Activated CD4-positive, alpha-beta memory T cell treated with anti-CD3 and anti-CD28 coated beads for 36 hours (primary cell): Measurements from ENCODE around the gene GALNT5. TPM values are rescaled to one million over a fixed set of nuclear protein-coding genes. Genes with fewer than 3 reads are reported as not detected.
"Not testable (repeated sequence)": the region's sequence is repeated elsewhere in the genome, so short reads cannot be mapped to it uniquely, and the experiment has no call there.

Experiments used
- CTCF ChIA-PET: fragments of 350-600 bp; sonication (Branson Sonifier 250); formaldehyde crosslinking; loops from one replicate; lab custom pipeline; 2021; ENCODE audit warnings: antibody characterized with exemption, inconsistent platforms; lab: Charles Lee
- POLR2A ChIA-PET: fragments of 350-600 bp; sonication (Branson Sonifier 250); formaldehyde crosslinking; loops from one replicate; lab custom pipeline; 2021; ENCODE audit warnings: antibody characterized with exemption; lab: Charles Lee
- DNase-seq: peaks from one replicate; pipeline ENCODE4 v3.0.0-alpha.2; 2020
- H3K27ac Mint-ChIP-seq: one replicate; pipeline ENCODE4 v1.8.0; 2021; ENCODE audit warnings: mixed read lengths
- H3K27me3 Mint-ChIP-seq: one replicate; pipeline ENCODE4 v1.8.0; 2021; ENCODE audit warnings: mixed read lengths
- H3K36me3 Mint-ChIP-seq: one replicate; pipeline ENCODE4 v1.8.0; 2021; ENCODE audit warnings: mixed read lengths
- H3K4me1 Mint-ChIP-seq: one replicate; pipeline ENCODE4 v1.8.0; 2021; ENCODE audit warnings: low read depth, mixed read lengths
- H3K4me3 Mint-ChIP-seq: one replicate; pipeline ENCODE4 v1.8.0; 2021; ENCODE audit warnings: mild to moderate bottlenecking, mixed read lengths
- H3K9me3 Mint-ChIP-seq: one replicate; pipeline ENCODE4 v1.8.0; 2021; ENCODE audit warnings: mixed read lengths
- intact Hi-C: fragments of 100-400 bp; cut with micrococcal nuclease; formaldehyde crosslinking; loops from one replicate; pipeline ENCODE4 v1.15.1; 2023
- total RNA-seq, 2 experiments: library from RNA; stranded (reverse); gene quantifications; one replicate each; pipeline ENCODE4 v1.2.3, GENCODE V29; 2021

GALNT5 gene
- not detected for total RNA-seq

GRCh38 chr2:157257312-157258252 is at the start of gene GALNT5:
GALNT5 (plus strand) TSS chr2:157257705; CDS start chr2:157258083, 378 bp downstream.
- H3K4me3 Mint-ChIP-seq, result no peak within 1 kb of the TSS
- intact Hi-C loops, result loop anchor here (5.0 kb wide), 1 partner anchor 220 kb away; no protein-coding TSS in a partner anchor
- CTCF ChIA-PET, result interaction anchor here (0.6 to 2.0 kb wide), 2 partner anchors 14 to 45 kb away, joined by 3 to 6 read pairs; no protein-coding TSS in a partner anchor
- peaks cover 8% of the 10 kb centered on the region for H3K27me3 Mint-ChIP-seq
- no peak for DNase-seq
- peaks cover 26% of the 10 kb centered on the region for H3K4me1 Mint-ChIP-seq
- no peaks in the 10 kb centered on the region for H3K9me3 Mint-ChIP-seq
- no peak within 1 kb of the TSS for H3K27ac Mint-ChIP-seq
- POLR2A ChIA-PET, result no interaction called here
- no peaks in the 10 kb centered on the region for H3K36me3 Mint-ChIP-seq

- intact Hi-C loops, result no loop called here
- H3K9me3 Mint-ChIP-seq, result no peaks in the 10 kb centered on the region
- no peaks in the 10 kb centered on the region for H3K4me1 Mint-ChIP-seq
- no peaks in the 10 kb centered on the region for H3K36me3 Mint-ChIP-seq
- H3K4me3 Mint-ChIP-seq, result no peak overlapping the region
- ChIA-PET CTCF (no interaction called here), POLR2A (no interaction called here)
- no peak overlapping the region for H3K27ac Mint-ChIP-seq
- peaks cover 11% of the 10 kb centered on the region for H3K27me3 Mint-ChIP-seq
- no peak for DNase-seq
Observed at GRCh38 chr2:157216286-157216965, 41.1 kb upstream of the GALNT5 start.

GRCh38 chr2:157217409-157217808 is 40.1 kb upstream of the GALNT5 start:
- ChIA-PET POLR2A (no interaction called here), CTCF (no interaction called here)
- intact Hi-C loops, result no loop called here
- no peaks in the 10 kb centered on the region for H3K4me1 Mint-ChIP-seq
- H3K27me3 Mint-ChIP-seq, result peaks cover 11% of the 10 kb centered on the region
- H3K9me3 Mint-ChIP-seq, result no peaks in the 10 kb centered on the region
- H3K36me3 Mint-ChIP-seq, result no peaks in the 10 kb centered on the region
- DNase-seq, result no peak
- H3K27ac Mint-ChIP-seq, result no peak overlapping the region
- no peak overlapping the region for H3K4me3 Mint-ChIP-seq

DNA sequence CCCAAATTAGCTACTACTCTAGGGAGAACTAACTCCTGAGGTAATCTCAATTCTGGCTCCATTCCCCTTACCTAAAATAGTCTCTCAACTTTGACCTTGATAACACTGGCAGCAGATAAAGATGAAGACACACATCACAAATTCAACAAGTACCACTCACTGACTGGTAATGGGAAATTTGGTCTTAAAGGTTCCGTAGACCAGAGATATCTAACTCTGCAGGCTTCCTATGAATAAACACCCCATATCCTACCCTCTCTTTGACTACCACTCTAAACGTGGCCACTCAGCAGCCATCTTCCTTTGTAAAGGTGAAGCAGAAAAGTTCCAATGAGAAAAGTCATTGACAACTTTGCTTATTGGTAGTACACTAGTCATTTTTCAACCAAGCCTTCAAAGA is 38.6 kb upstream of the GALNT5 start:
- Mint-ChIP-seq H3K27me3 (peaks cover 10% of the 10 kb centered on the region), H3K4me1 (no peaks in the 10 kb centered on the region), H3K36me3 (no peaks in the 10 kb centered on the region), H3K4me3 (no peak overlapping the region), H3K9me3 (no peaks in the 10 kb centered on the region), H3K27ac (no peak overlapping the region)
- intact Hi-C loops, result no loop called here
- no peak for DNase-seq
- ChIA-PET POLR2A (no interaction called here), CTCF (no interaction called here)

- CTCF ChIA-PET, result interaction anchor here (0.8 kb wide), 1 partner anchor 111 kb away, joined by 3 read pairs; no protein-coding TSS in a partner anchor
- H3K27me3 Mint-ChIP-seq, result peaks cover 7% of the 10 kb centered on the region
- peaks cover 2% of the 10 kb centered on the region for H3K9me3 Mint-ChIP-seq
- H3K4me3 Mint-ChIP-seq, result no peak overlapping the region
- intact Hi-C loops, result no loop called here
- no peak overlapping the region for H3K27ac Mint-ChIP-seq
- H3K36me3 Mint-ChIP-seq, result no peaks in the 10 kb centered on the region
- POLR2A ChIA-PET, result no interaction called here
- no peaks in the 10 kb centered on the region for H3K4me1 Mint-ChIP-seq
- DNase-seq, result no peak
Observed at GRCh38 chr2:157220502-157220901, 37.0 kb upstream of the GALNT5 start.

- no peak overlapping the region for H3K27ac Mint-ChIP-seq
- H3K36me3 Mint-ChIP-seq, result no peaks in the 10 kb centered on the region
Observed at GRCh38 chr2:157221394-157221988, 36.0 kb upstream of the GALNT5 start.

GRCh38 chr2:157223624-157224205 is 33.8 kb upstream of the GALNT5 start:
- H3K36me3 Mint-ChIP-seq, result no peaks in the 10 kb centered on the region
- H3K27me3 Mint-ChIP-seq, result peaks cover 4% of the 10 kb centered on the region
- H3K27ac Mint-ChIP-seq, result no peak overlapping the region
- no peak for DNase-seq
- H3K9me3 Mint-ChIP-seq, result peaks cover 2% of the 10 kb centered on the region
- CTCF ChIA-PET, result no interaction called here
- POLR2A ChIA-PET, result no interaction called here
- intact Hi-C loops, result no loop called here
- no peaks in the 10 kb centered on the region for H3K4me1 Mint-ChIP-seq
- H3K4me3 Mint-ChIP-seq, result no peak overlapping the region

More at GRCh38 chr2:157221394-157221988, 36.0 kb upstream of the GALNT5 start:
- intact Hi-C loops, result no loop called here
- Mint-ChIP-seq H3K27me3 (peaks cover 6% of the 10 kb centered on the region), H3K9me3 (peaks cover 2% of the 10 kb centered on the region), H3K4me3 (no peak overlapping the region), H3K4me1 (no peaks in the 10 kb centered on the region)
- DNase-seq, result no peak
- ChIA-PET CTCF (no interaction called here), POLR2A (no interaction called here)

- CTCF ChIA-PET, H3K4me1 Mint-ChIP-seq, H3K9me3 Mint-ChIP-seq, H3K4me3 Mint-ChIP-seq, DNase-seq, intact Hi-C loops, POLR2A ChIA-PET, H3K27me3 Mint-ChIP-seq, H3K27ac Mint-ChIP-seq, H3K36me3 Mint-ChIP-seq: not testable (repeated sequence)
Observed at GRCh38 chr2:157224448-157224847, 33.1 kb upstream of the GALNT5 start.

GRCh38 chr2:157227592-157227991 is 29.9 kb upstream of the GALNT5 start:
- H3K27me3 Mint-ChIP-seq, result peaks cover 10% of the 10 kb centered on the region
- no peak overlapping the region for H3K27ac Mint-ChIP-seq
- no peaks in the 10 kb centered on the region for H3K4me1 Mint-ChIP-seq
- H3K9me3 Mint-ChIP-seq, result peaks cover 2% of the 10 kb centered on the region
- no peaks in the 10 kb centered on the region for H3K36me3 Mint-ChIP-seq
- intact Hi-C loops, result no loop called here
- H3K4me3 Mint-ChIP-seq, result no peak overlapping the region
- ChIA-PET CTCF (no interaction called here), POLR2A (no interaction called here)
- DNase-seq, result no peak

- H3K4me1 Mint-ChIP-seq, result no peaks in the 10 kb centered on the region
- DNase-seq, result no peak
- H3K27ac Mint-ChIP-seq, result no peak overlapping the region
- H3K27me3 Mint-ChIP-seq, result peaks cover 11% of the 10 kb centered on the region
- CTCF ChIA-PET, result no interaction called here
- peaks cover 2% of the 10 kb centered on the region for H3K9me3 Mint-ChIP-seq
- no peak overlapping the region for H3K4me3 Mint-ChIP-seq
- intact Hi-C loops, result no loop called here
- POLR2A ChIA-PET, result no interaction called here
- no peaks in the 10 kb centered on the region for H3K36me3 Mint-ChIP-seq
Observed at GRCh38 chr2:157228946-157229345, 28.6 kb upstream of the GALNT5 start.

DNA sequence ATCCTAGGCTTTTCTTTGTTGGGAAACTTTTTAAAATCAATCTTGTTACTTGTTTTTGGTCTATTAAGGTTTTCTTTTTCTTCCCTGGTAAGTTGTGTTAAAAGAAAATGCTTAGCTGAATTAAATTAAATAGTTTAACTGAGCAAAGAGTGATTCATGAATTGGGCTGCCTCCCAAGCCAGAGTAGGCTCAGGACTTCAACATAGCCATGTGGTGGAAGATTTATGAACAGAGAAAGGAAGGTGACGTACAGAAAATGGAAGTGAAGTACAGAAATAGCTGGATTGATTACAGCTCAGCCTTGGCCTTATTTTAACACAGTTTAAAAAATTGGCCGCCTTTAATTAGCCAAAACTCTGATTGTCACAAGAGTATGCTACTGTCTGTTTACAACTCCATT is 27.9 kb upstream of the GALNT5 start:
- peaks cover 2% of the 10 kb centered on the region for H3K9me3 Mint-ChIP-seq
- peaks cover 11% of the 10 kb centered on the region for H3K27me3 Mint-ChIP-seq
- H3K4me1 Mint-ChIP-seq, result no peaks in the 10 kb centered on the region
- DNase-seq, result no peak
- intact Hi-C loops, result no loop called here
- H3K4me3 Mint-ChIP-seq, result no peak overlapping the region
- ChIA-PET POLR2A (no interaction called here), CTCF (no interaction called here)
- no peaks in the 10 kb centered on the region for H3K36me3 Mint-ChIP-seq
- no peak overlapping the region for H3K27ac Mint-ChIP-seq

- H3K27ac Mint-ChIP-seq, result no peak overlapping the region
- intact Hi-C loops, result no loop called here
- H3K4me1 Mint-ChIP-seq, result no peaks in the 10 kb centered on the region
- peaks cover 13% of the 10 kb centered on the region for H3K27me3 Mint-ChIP-seq
- ChIA-PET CTCF (no interaction called here), POLR2A (no interaction called here)
- H3K4me3 Mint-ChIP-seq, result no peak overlapping the region
- no peaks in the 10 kb centered on the region for H3K36me3 Mint-ChIP-seq
- H3K9me3 Mint-ChIP-seq, result no peaks in the 10 kb centered on the region
- DNase-seq, result no peak
Observed at GRCh38 chr2:157231476-157231875, 26.0 kb upstream of the GALNT5 start.
